HG03521 (cell line): ENCODE results near the gene WNK2.
"Not testable (repeated sequence)": the region's sequence is repeated elsewhere in the genome, so short reads cannot be mapped to it uniquely, and the experiment has no call there.

Experiments used
- ATAC-seq: cut with Tn5 transposase; IDR thresholded peaks from one replicate; pipeline ENCODE4 v1.9.1; 2021; ENCODE audit warnings: mild to moderate bottlenecking, moderate library complexity; ENCODE audit not compliant: unreplicated experiment

WNK2 gene

DNA sequence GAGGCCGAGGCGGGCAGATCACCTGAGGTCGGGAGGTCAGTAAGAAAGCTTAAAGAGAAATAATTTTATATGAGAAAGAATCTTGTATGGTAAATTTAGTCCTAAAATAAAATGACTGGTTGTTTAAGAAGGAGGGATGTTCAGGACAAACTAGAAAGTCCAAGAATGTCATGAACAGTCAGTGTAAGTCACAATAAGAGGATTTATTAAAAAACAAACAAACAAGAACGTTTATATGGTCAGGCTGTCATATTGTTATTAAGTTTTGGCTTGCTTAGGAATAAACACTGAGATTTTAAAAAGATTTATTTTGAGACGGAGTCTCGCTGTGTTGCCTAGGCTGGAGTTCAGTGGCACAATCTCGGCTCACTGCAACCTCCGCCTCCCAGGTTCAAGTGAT is 176.0 kb downstream of the WNK2 start:
- ATAC-seq: not testable (repeated sequence)

DNA sequence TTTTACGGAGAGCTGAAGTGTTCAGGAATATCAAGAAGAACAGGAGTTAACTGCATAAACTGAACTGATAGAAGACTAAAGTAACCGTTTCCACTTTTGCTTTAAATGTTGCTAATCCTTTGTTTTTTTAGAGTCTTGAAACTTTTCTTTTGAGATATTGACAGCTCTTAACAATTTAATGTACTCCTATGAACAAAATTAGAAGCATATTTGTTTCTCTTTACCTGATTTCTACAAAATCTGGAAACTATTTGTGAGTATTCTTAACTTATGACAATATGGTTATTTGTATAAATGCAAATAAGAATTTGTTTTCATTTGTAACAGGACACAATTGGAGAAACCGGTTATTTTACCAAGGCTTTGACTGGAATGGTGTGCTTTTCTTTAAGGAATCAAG is 178.1 kb downstream of the WNK2 start:
- no peak for ATAC-seq

DNA sequence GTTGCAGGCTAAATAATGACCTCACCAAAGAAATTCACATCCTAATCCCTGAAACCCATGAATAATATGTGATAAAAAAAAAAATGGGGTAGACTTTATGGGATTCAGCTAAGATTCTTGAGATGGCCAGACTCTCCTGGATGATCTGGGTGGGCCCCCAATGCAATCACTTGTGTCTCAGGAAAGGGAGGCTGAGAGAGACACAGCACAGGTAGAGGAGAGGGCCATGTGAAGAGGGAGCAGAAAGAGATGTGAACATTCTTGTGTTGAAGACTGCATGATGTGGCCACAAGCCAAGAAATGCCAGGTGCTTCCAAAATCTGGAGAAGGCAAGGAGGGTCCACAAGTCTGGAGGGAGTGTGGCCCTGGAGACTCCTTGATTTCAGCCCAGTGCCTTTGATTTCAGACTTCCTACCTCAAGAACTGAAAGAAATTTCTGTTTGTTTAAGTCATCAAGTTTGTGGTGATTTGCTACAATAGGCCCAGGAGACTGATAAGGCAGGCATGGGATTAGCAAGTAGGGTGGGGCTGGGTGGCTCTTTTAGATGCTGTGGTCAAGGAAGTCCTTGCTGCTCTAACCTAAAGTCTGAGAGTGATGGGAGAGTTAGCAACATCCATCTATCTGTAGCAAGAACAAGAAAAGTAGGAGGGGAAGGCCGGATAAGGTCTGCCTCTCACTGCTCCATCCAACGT is 180.9 kb downstream of the WNK2 start:
- ATAC-seq: no peak

DNA sequence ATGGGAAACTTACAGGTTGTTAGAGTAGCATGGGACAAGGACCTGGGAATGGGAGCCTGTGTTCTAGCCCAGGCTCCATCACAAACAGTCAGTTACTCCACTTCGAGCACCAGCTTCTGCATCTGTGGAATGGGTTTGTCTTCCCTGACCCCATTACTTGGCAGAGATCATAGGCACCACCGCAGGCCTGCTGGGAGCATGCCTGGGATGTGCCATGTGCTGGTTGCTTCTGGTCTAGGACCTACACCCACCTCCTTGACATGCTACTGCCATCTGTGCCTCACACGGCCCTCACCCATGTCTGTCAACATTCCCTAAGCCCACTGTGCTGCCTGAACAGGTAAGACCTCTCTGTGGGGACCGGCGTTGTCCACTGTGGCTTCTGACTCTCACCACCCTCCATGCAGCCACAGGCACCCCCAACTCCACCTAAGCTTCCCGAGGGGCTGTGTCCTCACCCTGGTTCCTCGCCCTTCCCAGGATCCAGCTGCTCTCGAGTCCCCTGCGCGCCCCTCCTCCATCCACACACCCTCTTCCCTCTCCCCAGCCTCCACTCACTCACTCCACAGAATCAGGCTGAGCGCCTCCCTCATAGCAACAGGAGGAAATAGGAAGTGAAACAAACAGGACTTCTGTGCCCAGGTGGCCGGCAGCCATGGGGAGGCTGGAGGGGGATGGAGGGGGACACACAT is 181.6 kb downstream of the WNK2 start:
- ATAC-seq: no peak

DNA sequence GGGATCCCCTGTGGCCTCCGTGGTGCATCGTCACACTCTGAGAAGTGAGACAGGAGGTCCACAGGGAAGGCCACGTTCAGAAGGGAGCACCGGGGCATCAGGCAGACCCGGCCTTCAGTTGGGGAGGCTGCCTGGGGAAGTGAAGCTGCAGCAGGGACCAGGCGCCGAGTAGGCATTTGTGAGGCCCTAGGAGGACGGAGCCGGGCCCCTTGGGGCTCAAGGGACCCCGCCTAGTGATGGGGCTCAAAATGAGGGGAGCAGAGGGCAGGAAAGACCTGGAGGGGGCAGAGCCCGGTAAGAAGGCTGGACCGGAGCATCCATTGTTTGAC is 182.1 kb downstream of the WNK2 start:
- ATAC-seq: no peak

DNA sequence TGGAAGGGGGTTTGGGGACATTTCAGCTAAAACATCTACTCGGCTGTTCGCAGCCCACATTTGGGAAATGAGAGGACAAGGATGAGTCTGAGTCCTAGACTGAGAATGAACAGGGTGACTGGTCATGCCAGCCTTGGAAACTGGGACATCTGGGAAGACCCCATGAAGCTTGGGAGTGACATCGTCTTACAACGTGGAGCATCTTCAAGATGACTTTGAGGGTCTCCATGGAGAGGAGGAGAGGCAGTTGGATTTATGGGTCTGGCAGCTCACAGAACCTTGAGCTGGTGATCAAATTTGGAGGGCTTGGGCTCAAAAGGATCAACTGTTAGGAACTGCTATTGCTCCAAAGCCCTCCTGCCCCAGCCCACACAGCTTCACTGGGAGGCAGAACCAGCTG is 182.5 kb downstream of the WNK2 start:
- not testable (repeated sequence) for ATAC-seq

DNA sequence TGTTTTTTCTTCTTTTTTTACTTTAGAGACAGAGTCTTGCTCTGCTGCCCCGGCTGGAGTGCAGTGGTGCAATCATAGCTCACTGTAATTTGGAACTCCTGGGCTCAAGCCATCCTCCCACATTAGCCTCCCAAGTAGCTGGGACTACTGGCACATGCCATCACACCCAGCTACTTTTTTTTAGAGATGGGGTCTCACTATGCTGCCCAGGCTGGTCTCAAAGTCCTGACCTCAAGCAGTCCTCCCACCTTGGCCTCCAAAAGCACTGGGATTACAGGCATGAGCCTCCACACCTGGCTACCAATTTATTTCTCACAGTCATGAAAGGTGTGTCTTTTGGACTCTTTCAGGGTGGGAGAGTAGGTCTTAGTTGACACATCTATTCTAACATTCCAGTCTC is 184.5 kb downstream of the WNK2 start:
- ATAC-seq: no peak

DNA sequence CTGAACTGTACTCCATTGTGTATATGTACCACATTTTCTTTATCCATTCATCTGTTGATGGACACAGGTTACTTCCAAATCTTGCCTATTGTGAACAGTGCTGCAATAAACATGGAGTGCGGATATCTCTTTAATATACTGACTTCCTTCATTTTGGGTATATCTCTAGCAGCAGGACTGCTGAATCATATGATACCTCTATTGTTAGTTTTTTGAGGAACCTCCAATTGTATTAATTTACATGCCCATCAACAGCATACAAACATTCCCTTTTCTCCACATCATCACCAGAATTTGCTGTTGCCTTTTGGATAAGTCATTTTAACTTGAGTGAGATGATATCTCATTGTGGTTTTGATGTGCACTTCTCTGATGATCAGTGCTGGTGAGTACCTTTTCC is 185.7 kb downstream of the WNK2 start:
- ATAC-seq: no peak
